Myocyte (in vitro differentiated cells): ENCODE measurements around the gene JMJD6. TPM values are rescaled to one million over a fixed set of nuclear protein-coding genes. Genes with fewer than 3 reads are reported as not detected.
"Not testable (repeated sequence)": the region's sequence is repeated elsewhere in the genome, so short reads cannot be mapped to it uniquely, and the experiment has no call there.

Experiments
- DNase-seq: peaks from one replicate; pipeline ENCODE4 v3.0.0-alpha.2; 2012; ENCODE audit warnings: low read depth
- total RNA-seq: library from RNA; depleted of rRNA; stranded (reverse); fragments of >200 nt; gene quantifications from 2 replicates; pipeline ENCODE4 v1.2.3, GENCODE V29; 2014

Gene JMJD6
- total RNA-seq, 1 donor from 2014 or later, result 33.8 TPM

GRCh38 chr17:76718516-76718915 is 7.9 kb downstream of the JMJD6 start:
- DNase-seq, result no peak

- DNase-seq, result peak; percentile 61
Observed at GRCh38 chr17:76716839-76717215, 9.6 kb downstream of the JMJD6 start.

- DNase-seq, result peak; percentile 98
Observed at GRCh38 chr17:76716146-76716838, 10.1 kb downstream of the JMJD6 start.

- DNase-seq, result peak; percentile 20
Observed at GRCh38 chr17:76715496-76715830, 10.9 kb downstream of the JMJD6 start.

GRCh38 chr17:76714822-76715495 is 11.4 kb downstream of the JMJD6 start:
- peak; percentile 72 for DNase-seq

- no peak for DNase-seq
Observed at GRCh38 chr17:76714336-76714735, 12.1 kb downstream of the JMJD6 start.

GRCh38 chr17:76713765-76714164 is 12.6 kb downstream of the JMJD6 start:
- DNase-seq, result no peak

- not testable (repeated sequence) for DNase-seq
Observed at GRCh38 chr17:76712321-76712720, 14.1 kb downstream of the JMJD6 start.

GRCh38 chr17:76710863-76711611 is 15.4 kb downstream of the JMJD6 start, which contains the start of gene MXRA7:
Gene MXRA7, minus strand, starts transcription at chr17:76710965. Its CDS starts 19 bp downstream, at chr17:76710946.
- DNase-seq, result peak; percentile 84

- peak; percentile 88 for DNase-seq
Observed at GRCh38 chr17:76709951-76710862, 16.2 kb downstream of the JMJD6 start.

- DNase-seq, result peak; percentile 99
Observed at GRCh38 chr17:76709077-76709950, 17.1 kb downstream of the JMJD6 start.

- peak; percentile 89 for DNase-seq
Observed at GRCh38 chr17:76707985-76708807, 18.2 kb downstream of the JMJD6 start.

GRCh38 chr17:76706817-76707216 is 19.6 kb downstream of the JMJD6 start:
- no peak for DNase-seq

- DNase-seq, result peak; percentile 88
Observed at GRCh38 chr17:76704805-76705204, 21.6 kb downstream of the JMJD6 start.

- no peak for DNase-seq
Observed at GRCh38 chr17:76702941-76703637, 23.3 kb downstream of the JMJD6 start.

- DNase-seq, result no peak
Observed at GRCh38 chr17:76702076-76702475, 24.3 kb downstream of the JMJD6 start.

GRCh38 chr17:76701471-76701967 is 24.9 kb downstream of the JMJD6 start:
- DNase-seq, result no peak
